GM19395 (cell line): ENCODE data around the gene TGM2.
"Not testable (repeated sequence)": the region's sequence is repeated elsewhere in the genome, so short reads cannot be mapped to it uniquely, and the experiment has no call there.

ENCODE experiments used
- ATAC-seq: cut with Tn5 transposase; IDR thresholded peaks from one replicate; pipeline ENCODE4 v1.9.1; 2021; ENCODE audit warnings: mild to moderate bottlenecking, moderate library complexity; ENCODE audit not compliant: unreplicated experiment

Gene TGM2

DNA sequence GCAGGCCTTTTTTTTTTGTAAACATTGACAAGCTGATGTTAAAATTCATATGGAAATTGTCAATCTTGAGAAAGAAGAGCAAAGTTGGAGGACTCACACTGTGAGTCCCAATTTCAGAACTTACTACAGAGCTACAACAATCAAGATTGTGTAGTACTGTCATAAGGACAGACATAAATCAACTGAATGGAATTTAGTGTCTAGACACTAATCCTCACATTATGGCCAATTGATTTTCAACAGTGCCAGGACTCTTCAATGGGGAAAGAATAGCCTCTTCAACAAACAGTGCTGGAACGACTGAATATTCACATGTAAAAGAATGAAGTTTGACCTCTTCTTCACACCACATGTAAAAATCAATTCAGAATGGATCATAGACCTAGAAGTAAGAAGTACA, 60.8 kb downstream of the TGM2 start:
- no peak for ATAC-seq

DNA sequence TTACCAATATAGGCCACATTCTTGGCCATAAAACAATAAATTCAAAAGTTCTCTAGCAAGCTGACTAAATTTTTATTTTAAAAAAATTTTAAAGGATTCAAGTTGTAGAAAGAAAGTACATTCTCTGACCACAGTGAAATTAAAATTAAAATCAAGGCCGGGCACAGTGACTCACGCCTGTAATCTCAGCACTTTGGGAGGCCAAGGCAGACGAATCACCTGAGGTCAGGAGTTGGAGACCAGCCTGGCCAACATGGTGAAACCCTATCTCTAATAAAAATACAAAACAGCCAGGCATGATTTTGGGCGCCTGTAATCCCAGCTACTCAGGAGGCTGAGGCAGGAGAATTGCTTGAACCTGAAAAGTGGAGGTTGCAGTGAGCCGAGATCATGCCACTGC, 62.9 kb downstream of the TGM2 start:
- ATAC-seq = not testable (repeated sequence)

DNA sequence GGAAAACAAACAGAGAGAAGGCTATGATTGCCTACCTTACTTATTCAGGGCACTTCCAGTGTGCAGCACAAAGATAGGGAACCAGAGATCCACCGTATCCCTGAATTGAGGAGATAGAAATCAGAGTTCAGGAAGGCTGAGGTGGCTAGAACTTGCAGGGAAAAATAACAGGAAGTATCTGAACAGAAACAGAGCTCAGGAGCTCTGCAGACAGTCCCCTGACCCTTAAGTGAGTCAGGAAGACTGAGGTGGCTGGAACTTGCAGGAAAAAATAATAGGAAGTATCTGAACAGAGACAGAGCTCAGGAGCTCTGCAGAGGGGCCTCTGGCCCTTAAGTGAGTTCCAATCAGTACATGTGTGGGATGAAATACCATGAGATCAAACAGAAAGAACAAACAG, 66.1 kb downstream of the TGM2 start:
- no peak for ATAC-seq

DNA sequence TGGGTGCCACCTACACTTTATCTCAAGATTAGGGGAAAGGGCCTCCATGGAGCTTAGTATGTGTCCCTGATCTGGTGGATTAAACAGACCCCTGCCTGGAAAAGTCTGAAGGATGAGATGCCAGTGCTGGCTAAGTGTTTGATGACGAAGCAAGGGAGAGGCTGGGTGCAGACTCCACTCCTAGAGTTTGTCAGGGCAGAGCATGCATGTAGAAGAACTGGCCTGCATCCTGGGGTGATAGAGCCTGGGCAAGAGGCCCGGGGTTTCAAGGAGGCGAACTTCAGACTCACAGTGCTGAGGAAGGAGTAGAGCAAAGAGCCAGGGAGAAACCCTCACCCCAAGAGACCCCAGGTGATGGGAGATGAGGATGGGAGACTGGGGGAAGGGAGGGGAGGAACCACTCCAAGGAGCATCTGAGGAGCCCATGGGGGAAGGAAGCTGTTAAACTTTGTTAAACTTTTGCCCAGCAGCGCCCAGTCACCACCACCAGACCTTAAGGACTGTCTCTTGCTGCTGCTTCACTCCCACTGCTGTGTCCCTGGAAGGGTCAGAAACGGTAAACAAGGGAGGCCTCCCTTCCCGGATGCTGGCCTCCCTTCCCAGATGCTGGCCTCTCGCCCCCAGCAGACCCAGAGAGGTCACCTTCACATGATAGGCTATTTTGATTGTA, 69.9 kb downstream of the TGM2 start:
- ATAC-seq = peak; percentile 15

DNA sequence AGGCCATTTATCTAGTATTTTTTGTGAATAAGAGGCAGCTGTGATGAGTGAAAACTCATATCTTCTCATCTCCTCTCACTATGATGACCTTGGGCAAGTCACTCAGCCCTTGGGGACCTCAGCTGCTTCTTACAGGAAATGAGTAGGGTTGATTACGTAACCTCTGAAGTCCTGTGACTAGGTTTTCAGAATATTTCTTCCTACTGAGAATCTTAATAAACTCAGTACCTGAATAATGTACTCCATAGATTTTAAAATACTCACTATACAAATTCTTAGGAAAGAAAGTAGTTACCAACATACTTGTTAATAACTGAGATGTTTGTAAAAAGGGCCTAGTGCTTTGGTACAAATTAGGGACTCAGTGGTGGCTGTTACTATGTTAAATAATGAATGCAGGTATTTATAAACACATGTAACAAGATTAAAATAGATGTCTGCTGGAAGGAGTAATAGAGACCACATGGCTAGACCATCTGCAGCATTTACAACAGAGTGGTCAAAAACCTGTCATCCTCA, 70.6 kb downstream of the TGM2 start:
- peak; percentile 67 for ATAC-seq

DNA sequence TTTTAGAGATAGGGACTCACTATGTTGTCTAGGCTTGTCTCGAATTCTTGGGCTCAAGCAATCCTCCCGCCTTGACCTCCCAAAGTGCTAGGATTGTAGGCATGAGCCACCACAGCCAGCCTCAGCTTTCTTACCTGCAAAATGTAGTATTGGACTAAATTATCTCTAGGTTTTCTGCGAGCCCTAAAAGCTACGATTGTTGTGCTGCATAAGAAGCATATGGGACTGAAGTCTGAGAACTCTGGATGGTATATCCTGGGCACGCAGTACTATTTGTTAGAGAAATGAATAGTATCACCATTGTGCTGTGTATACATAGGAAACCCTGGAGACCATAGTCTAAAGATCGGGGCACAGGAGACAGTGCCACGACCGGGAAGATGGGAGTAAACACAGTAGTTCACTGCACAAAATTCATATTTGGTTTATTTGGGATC, 71.4 kb downstream of the TGM2 start:
- ATAC-seq = no peak

DNA sequence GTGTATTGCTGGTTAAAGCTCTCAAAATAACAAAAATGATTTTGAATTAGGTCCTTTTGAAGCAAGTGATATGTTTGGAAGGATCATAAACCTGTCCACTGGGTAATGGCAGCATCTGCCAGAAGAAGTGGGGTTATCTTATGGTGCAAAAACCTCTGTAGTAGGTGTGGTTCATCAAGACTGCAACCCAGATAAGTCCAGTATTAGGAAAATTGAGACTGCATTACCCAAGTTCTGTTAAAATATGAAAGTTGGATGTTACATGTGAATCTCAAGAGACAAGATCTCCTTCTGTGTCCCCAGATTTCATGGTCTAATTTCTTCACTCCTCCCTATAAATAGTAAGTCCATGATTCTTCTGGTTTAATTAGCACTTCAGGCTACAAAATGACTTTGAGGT, 72.2 kb downstream of the TGM2 start:
- ATAC-seq = no peak

DNA sequence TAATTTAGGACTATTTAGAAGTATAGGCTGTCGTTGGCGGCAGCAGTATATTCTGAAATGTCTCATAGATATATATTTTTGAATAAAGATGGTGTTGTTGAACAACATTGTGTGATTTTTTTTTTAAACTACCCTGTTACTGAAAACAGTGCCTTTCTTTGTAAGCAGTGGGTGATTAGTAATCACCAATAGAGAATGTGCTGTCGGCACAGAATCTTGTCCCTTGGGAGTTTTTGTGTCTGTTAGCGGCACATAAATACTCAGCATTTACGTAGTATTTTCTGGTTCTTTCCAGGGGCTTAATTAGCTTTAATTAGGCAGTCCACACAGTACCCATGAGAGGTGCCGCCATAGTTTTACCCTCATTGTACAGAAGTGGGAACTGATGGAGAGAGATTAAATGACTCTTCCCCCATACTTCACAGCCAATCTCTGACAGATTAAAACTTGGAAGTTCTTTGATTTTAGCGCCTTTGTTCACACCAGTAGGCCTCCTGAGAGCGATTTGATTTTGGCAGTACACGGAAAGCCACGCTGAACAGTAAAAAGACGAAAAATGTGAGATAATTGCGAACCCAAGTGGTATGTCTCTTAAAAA, 72.7 kb downstream of the TGM2 start:
- ATAC-seq = no peak

DNA sequence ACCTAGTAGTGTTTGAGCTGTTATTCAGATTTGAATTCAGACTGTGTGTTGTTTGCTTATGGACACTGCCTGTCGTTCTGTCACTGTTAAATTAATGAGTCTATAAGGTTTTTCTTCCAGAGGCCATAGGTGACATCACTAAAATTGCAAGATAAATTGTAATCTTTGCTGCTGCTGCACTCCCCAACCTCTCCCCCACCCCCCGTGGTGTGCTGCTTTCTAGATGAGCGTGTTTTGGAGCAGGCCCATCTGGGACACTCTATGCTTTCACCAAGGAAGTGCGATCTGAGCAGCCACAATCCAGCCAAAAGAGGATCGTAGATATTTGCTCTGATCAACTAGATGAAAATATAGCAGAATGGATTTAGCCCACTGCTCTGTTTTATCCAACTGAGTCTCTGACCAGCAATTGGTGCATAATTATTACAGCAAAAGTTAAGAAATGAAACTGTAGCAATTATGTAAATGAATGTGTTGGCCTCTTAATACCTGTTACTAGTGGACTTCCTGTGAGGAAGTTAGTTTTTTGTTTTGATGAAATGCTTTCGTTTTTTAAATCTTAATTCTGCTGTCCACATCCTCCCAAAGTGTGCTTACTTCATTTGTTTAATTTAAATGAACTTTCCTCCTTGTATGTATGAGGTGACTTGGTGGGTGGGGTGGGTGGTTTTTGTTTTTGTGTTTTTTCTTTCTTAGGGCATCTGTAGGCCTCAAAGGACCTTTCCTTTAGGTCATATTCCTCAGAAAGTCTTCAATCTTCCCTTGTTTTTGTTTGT, 73.4 kb downstream of the TGM2 start:
- no peak for ATAC-seq

DNA sequence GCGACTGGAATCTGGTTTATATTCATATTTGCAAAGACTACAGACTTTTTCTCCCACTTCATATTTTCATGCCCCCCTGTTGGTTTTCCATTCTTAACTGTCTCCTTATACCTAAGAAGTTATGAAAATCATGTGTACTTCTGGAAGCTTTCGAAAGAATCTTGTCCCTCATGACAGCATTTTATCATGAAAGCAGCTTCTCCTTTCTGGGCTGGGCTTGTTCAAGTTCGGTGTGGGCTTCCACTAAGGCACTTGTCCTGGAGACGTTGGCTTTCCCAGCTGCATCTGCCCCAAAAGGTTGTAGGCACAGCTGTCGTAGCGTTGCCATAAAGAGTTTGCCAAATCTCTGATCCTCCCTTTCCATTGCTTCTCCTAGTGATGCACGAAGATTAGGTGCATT, 75.0 kb downstream of the TGM2 start:
- ATAC-seq = no peak

DNA sequence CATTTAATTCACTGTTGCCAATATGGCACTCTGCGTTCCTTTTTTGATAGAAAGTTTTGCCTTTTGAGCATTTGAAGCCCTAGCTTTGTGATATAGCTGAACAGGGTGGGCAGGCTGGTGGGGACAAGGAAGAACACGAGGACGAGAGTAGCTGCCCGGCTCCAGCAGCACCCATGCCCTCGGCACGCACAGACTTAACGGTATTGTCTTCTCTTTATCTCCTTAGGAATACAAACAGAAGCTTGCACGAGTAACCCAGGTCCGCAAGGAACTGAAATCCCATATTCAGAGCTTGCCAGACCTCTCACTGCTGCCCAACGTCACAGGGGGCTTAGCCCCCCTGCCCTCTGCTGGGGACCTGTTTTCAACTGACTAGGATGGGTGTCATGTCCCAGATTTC, 75.6 kb downstream of the TGM2 start:
- no peak for ATAC-seq

DNA sequence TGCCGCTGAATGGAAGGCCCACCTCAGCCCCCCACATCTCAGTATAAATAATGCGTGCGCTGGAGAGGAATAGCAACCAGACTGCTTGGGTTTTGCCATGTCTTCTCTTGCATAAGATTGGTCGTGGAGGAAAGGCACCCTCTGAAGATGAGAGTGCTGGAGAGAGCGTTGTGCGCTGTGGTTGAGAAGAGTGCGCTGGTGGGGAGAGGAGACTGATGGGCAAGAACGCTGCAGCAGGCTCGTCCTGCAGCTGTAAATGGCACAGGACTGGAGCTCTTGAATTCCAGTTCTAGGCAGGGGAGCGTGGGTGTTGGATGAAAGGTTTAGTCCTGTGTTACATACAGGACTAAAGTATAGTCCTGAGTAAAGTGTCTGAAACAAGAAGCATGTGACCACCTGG, 80.0 kb downstream of the TGM2 start:
- ATAC-seq = no peak

DNA sequence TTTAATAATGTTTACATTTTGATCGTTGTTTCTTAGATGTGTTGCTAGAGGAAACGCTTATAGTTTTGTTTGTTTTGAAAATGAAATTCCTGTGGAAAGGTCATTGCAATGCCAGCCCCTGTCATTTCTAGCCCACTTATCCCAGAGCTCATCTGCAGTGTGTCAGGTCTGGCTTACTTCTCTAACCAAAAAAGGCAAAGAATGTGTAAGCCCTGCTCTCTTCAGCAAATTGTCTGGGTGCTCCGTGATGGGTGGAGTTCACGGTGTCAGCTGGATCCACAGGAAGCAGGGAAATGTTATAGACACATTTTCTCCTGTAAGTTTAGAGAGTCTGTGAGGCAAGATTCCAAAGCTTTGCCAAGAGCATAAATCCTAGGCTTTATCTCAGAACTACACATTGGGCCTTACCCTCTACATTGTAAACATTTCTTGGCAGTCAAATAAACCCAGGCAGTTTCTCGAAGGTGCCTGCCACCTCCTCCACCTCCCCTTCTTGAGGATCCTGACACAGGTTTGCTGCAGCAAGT, 80.6 kb downstream of the TGM2 start:
- no peak for ATAC-seq

DNA sequence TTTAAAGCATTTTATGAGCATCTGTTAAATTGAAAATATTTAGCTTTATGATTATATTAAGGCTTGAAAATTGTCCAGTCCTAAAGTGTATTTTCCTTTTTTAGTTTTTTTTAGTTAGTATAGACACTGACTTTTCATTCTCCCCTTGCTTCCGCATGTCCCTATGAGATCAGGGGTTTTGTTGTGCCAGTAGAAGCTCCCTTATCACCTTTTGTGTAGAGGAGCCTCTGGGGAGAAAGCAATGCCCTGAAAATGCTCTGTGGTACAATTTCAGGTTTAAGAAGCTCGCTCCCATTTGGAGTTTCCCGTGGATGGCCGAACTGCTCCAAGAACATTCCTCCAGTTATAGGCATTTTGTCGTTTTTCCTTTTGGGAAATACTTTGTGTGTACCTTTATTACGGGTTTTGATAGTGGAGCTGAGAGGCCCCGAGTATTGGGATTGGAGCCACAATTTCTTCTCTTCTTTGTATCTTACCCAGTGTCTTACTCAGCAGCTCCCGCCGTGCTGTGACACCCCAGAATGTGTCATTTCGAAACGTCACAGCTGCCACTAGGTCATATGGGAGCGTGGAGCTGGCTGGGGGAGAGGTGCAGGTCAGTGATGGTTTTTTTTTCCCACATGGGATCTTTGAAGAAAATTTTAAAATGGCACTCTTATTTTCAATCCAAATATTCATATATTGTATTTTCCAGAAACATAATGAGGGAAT, 81.6 kb downstream of the TGM2 start:
- ATAC-seq = no peak

DNA sequence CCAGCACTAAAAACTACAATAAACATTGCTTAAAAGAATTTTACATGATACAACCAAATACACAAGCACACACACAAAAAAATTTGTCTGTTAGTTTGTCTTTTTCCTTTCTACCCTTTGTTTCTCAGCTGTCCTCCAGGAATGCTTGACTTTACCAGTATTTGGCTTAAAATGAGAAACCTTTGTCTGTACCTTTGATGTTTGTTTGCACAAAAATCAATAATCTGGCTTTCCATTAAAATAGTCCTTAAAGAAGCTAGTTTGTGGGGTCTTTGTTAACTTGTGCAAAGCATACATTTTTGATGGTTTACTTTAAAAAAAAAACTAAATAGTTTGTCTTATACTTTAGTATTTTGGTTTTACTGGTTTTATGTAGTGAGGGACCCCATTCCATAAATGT, 82.2 kb downstream of the TGM2 start:
- no peak for ATAC-seq

DNA sequence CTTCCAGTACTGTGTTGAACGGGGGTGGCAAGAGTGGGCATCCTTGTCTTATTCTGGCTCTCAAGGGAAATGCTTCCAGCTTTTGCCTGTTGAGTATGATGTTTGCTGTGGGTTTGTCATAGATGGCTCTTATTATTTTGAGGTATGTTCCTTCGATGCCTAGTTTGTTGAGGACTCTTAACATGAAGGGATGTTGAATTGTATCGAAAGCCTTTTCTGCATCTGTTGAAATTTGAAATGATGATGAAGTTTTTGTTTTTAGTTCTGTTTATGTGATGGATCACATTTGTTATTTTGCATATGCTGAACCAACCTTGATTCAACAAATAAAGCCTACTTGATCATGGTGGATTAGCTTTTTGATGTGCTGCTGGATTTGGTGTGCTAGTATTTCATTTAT, 83.5 kb downstream of the TGM2 start:
- no peak for ATAC-seq

DNA sequence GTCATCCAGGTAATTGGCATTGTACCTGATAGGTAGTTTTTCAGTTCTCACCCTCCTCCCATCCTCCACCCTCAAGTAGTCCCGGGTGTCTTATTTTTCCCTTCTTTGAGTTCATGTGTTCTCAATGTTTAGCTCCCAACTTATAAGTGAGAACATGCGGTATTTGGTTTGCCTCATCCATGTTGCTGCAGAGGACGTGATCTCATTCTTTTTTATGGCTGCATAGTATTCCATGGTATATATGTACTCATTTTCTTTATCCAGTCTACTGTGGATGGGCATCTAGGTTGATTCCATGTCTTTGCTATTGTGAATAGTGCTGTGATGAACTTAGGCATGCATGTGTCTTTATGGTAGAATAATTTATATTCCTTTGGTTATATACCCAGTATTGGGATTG, 85.7 kb downstream of the TGM2 start:
- no peak for ATAC-seq

DNA sequence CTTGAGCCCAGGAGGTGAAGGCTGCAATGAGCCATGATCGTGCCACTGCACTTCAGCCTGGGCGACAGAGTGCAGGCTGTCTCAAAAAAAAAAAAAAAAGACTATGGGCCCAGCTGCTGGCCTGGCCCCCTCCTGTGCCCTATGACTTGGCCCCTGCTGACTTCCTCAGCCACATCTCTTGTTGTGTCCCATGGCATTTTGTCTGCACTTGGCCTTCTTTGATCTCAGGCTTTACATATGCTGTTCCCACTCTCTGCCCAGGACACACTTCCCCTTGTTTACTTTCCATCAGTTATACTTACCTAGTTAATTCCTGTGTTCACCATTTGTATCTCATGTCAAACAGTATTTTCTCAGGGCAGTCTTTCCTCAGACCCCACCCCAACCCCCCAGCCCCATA, 87.0 kb downstream of the TGM2 start:
- ATAC-seq = no peak
